ENCODE results near the gene TRIM41. TPM values are rescaled to one million over a fixed set of nuclear protein-coding genes. Genes with fewer than 3 reads are reported as not detected.
"Not testable (repeated sequence)": the region's sequence is repeated elsewhere in the genome, so short reads cannot be mapped to it uniquely, and the experiment has no call there.

The TRIM41 gene

GRCh38 chr5:181283347-181283746 is 60.3 kb downstream of the TRIM41 start:
- no peak overlapping the region for H3K18ac ChIP-seq (ENCODE audit: low read depth in 1 of 2, low read length in 2 of 2)
- peaks cover 22% of the 10 kb centered on the region for H3K4me1 ChIP-seq (ENCODE audit: control insufficient read depth, insufficient read depth, low read depth, low read length)
- no peak overlapping the region for H3K9ac ChIP-seq (ENCODE audit: low read length)
- H3K4me3 ChIP-seq (ENCODE audit: insufficient read depth in 1 of 2, low read depth in 1 of 2, low read length in 2 of 2): no peak overlapping the region
- H4K91ac ChIP-seq (ENCODE audit: low read length): no peak overlapping the region
- peaks cover 0 to 36% of the 10 kb centered on the region in 2 experiments for H3K36me3 ChIP-seq (ENCODE audit: control insufficient read depth in 1 of 2, insufficient read depth in 2 of 2, low read depth in 1 of 2, low read length in 2 of 2)
- H2AFZ ChIP-seq (ENCODE audit: low read depth, low read length): no peak overlapping the region
- peaks cover 2% of the 10 kb centered on the region for H3K79me1 ChIP-seq (replicated peaks; ENCODE audit: low read length, poor library complexity, severe bottlenecking)
- no peak overlapping the region for H3K4ac ChIP-seq (ENCODE audit: low read depth in 1 of 2, low read length in 2 of 2)
- H3K14ac ChIP-seq (ENCODE audit: low read length in 2 of 2): no peak overlapping the region
- H3K27me3 ChIP-seq (ENCODE audit: control insufficient read depth in 1 of 2, insufficient read depth in 1 of 2, low read length in 2 of 2): no peaks in the 10 kb centered on the region
- H2AK5ac ChIP-seq (ENCODE audit: low read length, severe bottlenecking): no peak overlapping the region
- H3K23ac ChIP-seq (ENCODE audit: low read length in 2 of 2): no peak overlapping the region
- H3K27ac ChIP-seq (ENCODE audit: low read length, poor library complexity, severe bottlenecking): no peak overlapping the region
- no peaks in the 10 kb centered on the region for H3K9me3 ChIP-seq (ENCODE audit: control insufficient read depth, low read length)
- H2BK5ac ChIP-seq (ENCODE audit: low read depth, low read length, poor library complexity, severe bottlenecking): no peak overlapping the region
- WGBS: 89% methylated on average over 13 of the region's 13 CpGs
- H2BK120ac ChIP-seq (ENCODE audit: low read depth, low read length): no peak overlapping the region
- no peak overlapping the region for H4K8ac ChIP-seq (ENCODE audit: low read length)
- no peak overlapping the region for H2BK12ac ChIP-seq (ENCODE audit: low read length in 2 of 2)
- no peak overlapping the region for H3K4me2 ChIP-seq (ENCODE audit: low read length, poor library complexity, severe bottlenecking)
- H2BK15ac ChIP-seq (ENCODE audit: low read depth, poor library complexity, severe bottlenecking): no peak overlapping the region
- DNase-seq: no peak

DNA sequence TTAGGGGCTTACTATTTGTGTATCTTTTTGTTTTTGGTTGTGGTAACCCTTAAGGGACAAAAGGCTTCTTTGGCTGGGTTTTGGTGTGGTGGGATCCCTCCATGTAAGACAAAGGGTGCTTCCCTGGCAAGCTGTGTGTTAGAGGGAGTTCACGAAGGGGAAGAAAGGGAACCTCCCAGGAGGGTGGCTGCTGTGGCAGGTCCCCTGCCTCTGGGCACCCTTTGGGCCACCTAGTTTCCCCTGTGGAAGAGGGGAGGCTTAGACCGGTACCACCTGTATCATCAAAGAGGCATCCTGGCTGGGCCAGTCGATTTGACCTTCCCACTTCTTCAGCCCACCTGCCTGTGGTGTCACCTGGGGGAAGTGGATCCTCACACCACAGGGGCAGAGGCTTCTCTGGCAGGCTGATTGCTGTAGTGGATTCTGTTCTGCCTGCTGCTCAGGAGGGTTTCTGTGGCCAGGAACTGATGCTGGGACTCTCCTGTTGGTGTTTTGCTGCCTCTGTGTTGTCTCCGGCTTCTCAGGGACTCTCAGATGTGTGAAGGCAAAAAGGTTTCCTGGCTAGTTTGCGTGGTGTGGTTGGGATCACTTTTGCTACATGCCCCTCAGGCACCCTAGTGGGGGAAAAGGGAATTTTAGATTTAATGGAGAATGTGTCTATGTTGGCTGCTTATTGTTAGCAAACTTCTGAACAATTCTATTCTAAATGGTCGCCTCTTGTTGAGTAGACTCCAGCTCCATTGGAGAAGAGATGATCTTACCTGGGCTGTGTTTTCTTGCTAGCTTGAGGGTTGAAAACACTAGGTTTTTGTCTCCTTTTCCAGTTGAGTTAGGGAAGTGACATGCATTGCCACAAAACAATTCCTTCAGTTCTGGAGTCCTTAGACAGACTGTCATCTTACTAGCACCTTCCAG is 61.0 kb downstream of the TRIM41 start:
- H3K14ac ChIP-seq (ENCODE audit: low read length in 2 of 2); H3K79me1 ChIP-seq (replicated peaks; ENCODE audit: low read length, poor library complexity, severe bottlenecking); H3K23ac ChIP-seq (ENCODE audit: low read length in 2 of 2); H2AK5ac ChIP-seq (ENCODE audit: low read length, severe bottlenecking); DNase-seq; H3K4me2 ChIP-seq (ENCODE audit: low read length, poor library complexity, severe bottlenecking); H3K4ac ChIP-seq (ENCODE audit: low read depth in 1 of 2, low read length in 2 of 2); H2BK5ac ChIP-seq (ENCODE audit: low read depth, low read length, poor library complexity, severe bottlenecking); H3K9me3 ChIP-seq (ENCODE audit: control insufficient read depth, low read length); H3K27ac ChIP-seq (ENCODE audit: low read length, poor library complexity, severe bottlenecking); H3K4me3 ChIP-seq (ENCODE audit: insufficient read depth in 1 of 2, low read depth in 1 of 2, low read length in 2 of 2); H4K8ac ChIP-seq (ENCODE audit: low read length); H4K91ac ChIP-seq (ENCODE audit: low read length); H3K27me3 ChIP-seq (ENCODE audit: control insufficient read depth in 1 of 2, insufficient read depth in 1 of 2, low read length in 2 of 2); H2BK120ac ChIP-seq (ENCODE audit: low read depth, low read length); H2BK15ac ChIP-seq (ENCODE audit: low read depth, poor library complexity, severe bottlenecking); H3K18ac ChIP-seq (ENCODE audit: low read depth in 1 of 2, low read length in 2 of 2); H3K9ac ChIP-seq (ENCODE audit: low read length); H2AFZ ChIP-seq (ENCODE audit: low read depth, low read length); H2BK12ac ChIP-seq (ENCODE audit: low read length in 2 of 2): not testable (repeated sequence)
- peaks cover 22% of the 10 kb centered on the region for H3K4me1 ChIP-seq (ENCODE audit: control insufficient read depth, insufficient read depth, low read depth, low read length)
- 100% methylated on average over 2 of the region's 6 CpGs for WGBS
- H3K36me3 ChIP-seq (ENCODE audit: control insufficient read depth in 1 of 2, insufficient read depth in 2 of 2, low read depth in 1 of 2, low read length in 2 of 2): peaks cover 0 to 36% of the 10 kb centered on the region in 2 experiments

Small RNA genes within 50 kb of the gene (small RNA-seq; reads per million reads assigned to genes)
- not detected for gene MIR4638 (ENCODE audit: low read depth)
- not detected for gene SNORD95 (ENCODE audit: low read depth)
- gene SNORD96A (ENCODE audit: low read depth): not detected
